Activated CD4-positive, alpha-beta T cell treated with anti-CD3 and anti-CD28 coated beads, Interleukin-2, amount 50 U/mL, for 1 hour (primary cell): ENCODE results near the gene IL15RA.
"Not testable (repeated sequence)": the region's sequence is repeated elsewhere in the genome, so short reads cannot be mapped to it uniquely, and the experiment has no call there.

Source experiments
- DNase-seq: peaks from one replicate; pipeline ENCODE4 v3.0.0-alpha.2; 2020

The IL15RA gene

DNA sequence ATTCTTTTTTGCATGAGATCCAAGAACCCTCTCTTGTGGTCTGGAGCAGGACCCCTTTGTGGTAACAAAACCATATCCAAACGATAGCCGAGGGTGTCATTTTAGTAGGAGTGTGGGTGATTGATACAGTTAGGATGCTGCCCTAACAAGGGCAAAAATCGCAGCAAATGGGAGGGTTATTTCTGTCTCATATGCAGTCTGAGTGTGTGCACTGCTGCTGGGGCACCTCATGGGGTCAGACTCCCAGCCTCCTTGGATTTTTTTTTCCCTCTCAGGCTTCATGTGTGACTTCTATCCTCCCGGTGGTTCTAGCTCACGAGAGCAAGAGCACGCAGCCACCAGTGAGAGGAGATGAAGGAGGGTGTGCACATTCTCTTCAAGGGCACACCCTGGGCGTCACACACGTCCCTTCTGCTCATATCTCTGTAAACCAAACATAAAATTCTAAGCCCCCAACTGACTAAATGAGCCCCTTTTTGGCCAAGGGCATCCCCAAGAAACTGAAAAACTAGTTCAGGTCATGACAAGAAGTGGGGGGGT lies 28.6 kb upstream of the IL15RA start:
- no peak for DNase-seq

GRCh38 chr10:6005161-6005804 lies 27.9 kb upstream of the IL15RA start:
- DNase-seq: not testable (repeated sequence)

DNA sequence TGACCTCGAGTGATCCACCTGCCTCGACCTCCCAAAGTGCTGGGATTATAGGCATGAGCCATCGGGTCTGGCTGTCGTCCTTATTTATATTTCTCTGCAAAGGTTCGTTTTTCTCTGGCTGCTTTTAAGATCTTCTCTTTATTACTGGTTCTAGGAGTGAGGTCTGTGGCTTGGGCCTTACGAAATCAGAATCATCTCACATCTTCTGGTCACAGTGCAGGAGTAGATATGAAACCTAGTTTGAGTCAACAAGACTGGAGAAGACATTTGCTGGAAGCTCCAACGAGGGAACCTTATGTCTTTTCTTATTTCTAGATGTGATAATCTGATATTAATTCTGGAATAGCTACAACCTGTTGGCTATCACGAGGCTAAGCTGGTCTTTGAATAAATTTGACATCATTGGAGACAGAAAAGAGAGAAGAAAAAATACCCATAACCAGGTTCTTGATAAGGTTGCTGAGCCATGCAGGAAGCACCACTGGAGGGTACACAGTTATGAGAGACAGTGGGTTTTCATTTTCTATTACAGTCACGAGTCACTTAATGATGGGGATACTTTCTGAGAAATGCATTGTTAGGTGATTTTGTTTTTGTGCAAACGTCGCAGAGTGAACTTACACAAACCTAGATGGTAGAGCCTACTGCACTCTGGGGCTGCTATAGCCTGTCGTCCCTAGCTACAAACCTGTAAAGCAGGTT lies 25.6 kb upstream of the IL15RA start:
- no peak for DNase-seq

GRCh38 chr10:5999440-6000165 lies 22.3 kb upstream of the IL15RA start:
- DNase-seq: no peak

DNA sequence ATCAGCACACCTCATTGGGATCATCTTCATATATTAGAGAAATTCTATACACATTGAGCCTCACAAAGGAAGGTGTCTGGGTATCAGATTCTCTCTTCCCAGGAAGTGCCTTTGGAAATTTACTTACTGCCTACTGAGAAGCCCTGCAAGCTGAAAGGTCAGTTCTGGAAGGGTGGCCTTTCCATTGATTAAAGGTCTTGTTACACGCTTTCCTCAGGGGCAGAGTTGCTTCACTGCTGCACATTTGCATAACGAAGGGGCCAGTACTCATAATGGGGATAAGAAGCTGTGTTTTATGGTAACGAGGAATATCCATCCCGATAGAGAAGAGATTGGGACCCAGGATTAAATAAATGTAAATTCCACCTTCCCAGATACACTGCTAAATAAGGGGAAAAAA lies 19.4 kb upstream of the IL15RA start:
- DNase-seq: no peak

DNA sequence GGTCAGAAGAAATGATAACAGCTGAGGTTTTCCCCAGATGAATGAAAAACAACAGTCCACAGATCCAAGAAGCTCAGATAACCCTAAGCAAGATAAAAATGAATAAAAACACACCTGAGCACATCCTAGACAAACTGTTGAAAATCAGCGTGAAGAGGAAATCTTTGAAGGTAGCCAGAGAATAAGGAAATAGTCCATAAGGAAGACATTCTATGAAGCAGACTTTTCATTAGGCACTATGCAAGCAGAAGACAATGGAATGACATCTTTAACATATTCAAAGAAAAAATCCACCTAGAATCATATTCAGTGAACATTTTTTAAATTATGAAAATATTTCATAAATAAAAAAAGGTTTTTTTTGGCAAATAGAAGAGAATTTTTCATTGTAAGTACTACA lies 15.1 kb upstream of the IL15RA start:
- DNase-seq: no peak

- no peak for DNase-seq
Measured at GRCh38 chr10:5991708-5992107, 14.4 kb upstream of the IL15RA start.

GRCh38 chr10:5989756-5990155 lies 12.4 kb upstream of the IL15RA start:
- no peak for DNase-seq

- DNase-seq: no peak
Measured at GRCh38 chr10:5988336-5988920, 11.1 kb upstream of the IL15RA start.

DNA sequence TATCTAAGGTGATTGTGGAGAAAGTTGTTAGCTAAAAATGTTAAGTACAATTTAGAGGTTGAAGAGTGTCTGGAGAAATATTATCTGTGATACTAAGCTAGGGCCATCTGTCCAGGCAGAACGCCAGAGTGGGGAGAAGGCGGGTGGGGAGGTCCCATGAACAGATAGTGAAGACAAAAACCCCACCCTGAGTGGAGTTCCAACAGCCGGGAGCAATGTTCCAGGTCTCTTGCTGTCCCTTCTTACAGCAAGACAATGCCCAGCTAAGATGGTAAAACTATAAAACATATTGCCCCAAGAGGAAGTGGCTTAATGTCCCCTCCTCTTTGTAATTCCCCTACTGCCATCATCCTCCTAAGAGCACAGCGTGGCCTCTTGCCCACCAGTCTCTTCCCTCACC lies 10.4 kb upstream of the IL15RA start:
- DNase-seq: no peak

DNA sequence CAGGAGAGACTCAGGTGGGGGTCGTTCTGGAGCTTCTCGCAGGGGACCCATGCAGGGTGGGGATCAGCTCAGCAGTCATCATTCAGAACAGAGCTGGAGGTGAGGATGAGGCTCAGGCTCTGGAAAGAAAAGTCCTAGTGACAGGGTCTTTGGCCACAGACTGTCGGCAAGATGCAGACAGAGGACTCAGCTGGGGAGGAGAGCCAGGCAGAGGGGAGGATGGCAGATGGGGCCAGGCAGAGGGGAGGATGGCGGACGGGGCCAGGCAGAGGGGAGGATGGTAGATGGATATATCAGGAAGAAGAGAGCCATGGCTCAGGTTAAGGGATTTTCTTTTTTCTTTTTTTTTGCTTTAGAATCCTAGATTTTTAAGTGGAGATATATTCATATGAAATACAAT lies 7.7 kb upstream of the IL15RA start:
- no peak for DNase-seq

DNA sequence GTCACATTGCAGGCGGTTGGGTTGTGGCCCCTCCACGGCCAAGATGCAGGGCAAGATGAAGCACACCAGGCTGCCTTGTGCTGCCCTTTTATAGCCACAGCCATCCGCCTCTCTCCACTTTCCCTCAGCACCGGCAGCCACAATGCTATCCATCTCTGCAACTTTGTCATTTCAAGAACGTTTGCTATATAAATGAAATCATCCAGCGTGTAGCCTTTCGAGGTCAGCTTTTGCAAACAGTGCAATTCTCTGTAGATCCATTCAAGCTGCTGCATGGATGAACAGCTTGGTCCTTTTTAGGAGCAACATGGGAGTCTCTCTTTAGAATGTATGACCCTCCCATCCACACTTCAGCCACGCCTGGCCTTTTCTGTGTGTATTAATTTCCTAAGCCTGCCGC lies 6.4 kb upstream of the IL15RA start:
- DNase-seq: no peak

DNA sequence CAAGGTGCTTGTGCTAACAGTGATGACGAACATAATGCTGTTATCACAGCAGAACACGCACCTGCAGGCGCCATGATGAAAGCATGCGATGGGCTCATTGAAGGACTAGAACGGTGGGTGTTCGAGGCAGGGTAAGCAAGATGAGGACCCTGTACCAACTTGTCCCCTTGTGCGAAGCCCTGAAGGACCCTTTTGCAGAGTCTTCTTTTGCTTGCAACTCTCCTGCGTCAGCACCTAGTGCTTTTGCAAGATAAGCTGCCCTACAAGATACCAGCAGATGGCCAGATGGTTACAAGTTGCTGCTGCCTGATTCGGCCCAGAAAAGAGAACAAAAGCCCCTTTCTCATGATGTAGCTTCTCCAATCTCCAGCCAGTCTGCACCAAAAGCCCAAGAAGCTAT lies 4.2 kb upstream of the IL15RA start:
- DNase-seq: no peak

- no peak for DNase-seq
Measured at GRCh38 chr10:5978230-5978489, 817 bp upstream of the IL15RA start.

GRCh38 chr10:5976512-5977470 lies 552 bp downstream of the IL15RA start:
- DNase-seq: peak; percentile 16

GRCh38 chr10:5975641-5976473 lies 1.5 kb downstream of the IL15RA start:
- peak; percentile 6 for DNase-seq

DNA sequence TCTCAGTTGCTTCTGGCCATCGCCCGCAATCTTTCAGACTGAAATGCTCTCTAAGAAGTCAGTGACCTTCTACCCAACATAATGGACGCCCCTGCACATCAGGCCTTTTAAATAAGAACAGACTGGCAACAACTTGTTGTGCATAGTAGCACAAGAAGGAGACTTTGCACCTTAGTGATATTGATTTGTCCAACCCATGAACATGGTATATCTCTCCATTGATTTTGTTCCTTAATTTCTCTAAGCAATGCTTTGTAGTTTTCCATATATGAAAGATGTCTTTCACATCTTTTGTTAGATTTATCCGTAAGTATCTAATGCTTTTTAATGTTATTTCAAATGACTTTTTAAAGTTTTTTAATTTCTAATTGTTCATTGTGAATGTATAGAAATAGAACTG lies 4.3 kb downstream of the IL15RA start:
- DNase-seq: no peak

- DNase-seq: no peak
Measured at GRCh38 chr10:5971886-5972285, 5.5 kb downstream of the IL15RA start.

DNA sequence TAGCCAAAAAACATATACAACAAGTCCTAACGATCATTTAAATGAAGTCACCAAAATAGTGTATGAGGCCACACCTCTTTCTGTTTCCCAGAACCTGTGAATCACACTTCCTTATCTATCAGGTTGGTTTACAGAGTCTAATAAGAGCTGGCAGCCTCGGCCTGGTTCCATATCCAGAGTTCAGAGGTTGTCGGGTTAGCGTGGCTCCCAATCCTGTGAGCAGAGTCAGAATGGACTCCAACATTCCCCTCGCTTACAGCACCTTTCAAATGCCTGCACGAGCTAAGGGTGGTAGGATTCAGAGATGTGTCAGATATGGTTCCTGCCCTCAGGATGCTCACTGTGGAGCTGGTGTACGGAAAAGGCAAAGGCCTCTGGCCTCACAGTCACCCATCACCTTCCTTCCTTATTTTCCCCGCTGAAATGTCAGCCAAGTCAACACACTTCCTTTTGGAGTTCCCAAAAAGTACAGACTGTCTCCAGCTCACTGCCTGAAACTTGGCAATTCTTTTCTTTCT lies 6.0 kb downstream of the IL15RA start:
- no peak for DNase-seq

DNA sequence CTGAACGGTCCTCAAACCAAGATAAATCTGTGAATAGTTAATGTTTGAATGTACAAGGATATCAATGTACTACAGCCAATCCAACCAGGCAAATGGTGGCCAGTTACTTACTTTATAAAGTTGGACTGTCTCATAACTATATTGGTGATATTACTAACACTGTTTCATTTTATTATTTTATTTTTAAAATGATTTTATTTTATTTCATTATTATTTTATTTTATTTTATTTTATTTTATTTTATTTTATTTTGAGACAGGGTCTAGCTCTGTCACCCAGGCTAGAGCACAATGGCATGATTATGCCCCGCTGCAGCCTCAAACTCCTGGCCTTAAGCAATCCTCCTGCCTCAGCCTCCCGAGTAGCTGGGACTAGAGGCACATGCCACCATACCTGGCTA lies 6.8 kb downstream of the IL15RA start:
- no peak for DNase-seq

DNA sequence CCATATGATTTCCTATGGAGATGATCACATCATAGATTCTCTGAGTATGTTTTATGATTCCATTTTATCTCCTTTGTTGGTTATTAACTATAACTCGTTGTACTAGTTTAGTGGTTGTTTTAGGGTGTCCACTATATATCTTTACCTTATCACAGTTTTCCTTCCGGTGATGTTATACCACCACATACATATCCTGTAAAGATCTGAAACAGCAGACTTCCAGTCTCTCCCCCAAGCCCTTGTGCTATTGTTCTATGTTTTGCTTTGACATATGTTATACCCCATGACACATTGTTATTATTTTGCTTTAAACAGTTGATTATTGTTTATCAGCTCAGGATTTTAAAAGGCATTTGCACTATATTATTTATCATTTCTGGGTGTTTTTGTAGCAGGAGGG lies 7.3 kb downstream of the IL15RA start:
- DNase-seq: no peak
